D721Med (cell line): ENCODE data around the gene LYPD8.

Experiments
- DNase-seq: peaks from one replicate; pipeline ENCODE4 v3.0.0; 2011; ENCODE audit warnings: low spot score; ENCODE audit not compliant: insufficient read length
- FAIRE-seq: peaks from 2 replicates; lab custom pipeline; 2011; peaks lifted over from hg19 to GRCh38; lab: Jason Lieb, UNC
- TF ChIP-seq, protein P1 (sequence below): IDR thresholded peaks from 2 replicates; pipeline ENCODE4 v1.5.1; 2012; ENCODE audit warnings: mild to moderate bottlenecking, control low read depth; ENCODE audit not compliant: insufficient read depth; ENCODE audit errors: missing control alignments

LYPD8 gene

DNA sequence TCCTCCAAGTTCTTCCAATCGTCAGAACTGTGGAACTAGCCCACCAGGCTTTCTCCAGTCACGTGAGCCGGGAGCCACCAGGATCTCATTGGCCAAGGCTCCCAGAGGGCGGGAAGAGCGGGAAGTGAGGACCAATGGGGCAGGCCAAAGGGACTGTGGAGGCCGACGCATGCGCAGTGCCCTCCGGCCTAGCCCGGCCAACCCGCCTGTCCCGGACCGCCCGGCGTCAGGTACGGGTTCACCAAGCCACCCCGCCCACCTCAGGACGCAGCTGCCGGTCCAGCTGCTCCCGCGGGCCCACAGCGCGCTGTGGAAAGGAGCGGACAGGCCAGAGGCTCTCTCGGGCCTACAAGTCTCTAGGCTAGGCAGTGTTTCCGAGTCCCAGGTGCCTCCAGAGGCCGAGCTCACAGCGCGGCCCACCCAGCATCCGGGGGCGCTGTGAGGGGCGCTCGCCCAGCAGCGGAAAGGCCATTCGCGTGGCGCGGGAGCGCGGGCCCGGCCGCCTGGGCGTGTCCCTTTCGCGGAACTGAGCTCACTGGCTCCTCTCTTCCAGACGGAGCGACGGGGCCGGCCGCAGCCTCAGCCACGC is 63.9 kb downstream of the LYPD8 start:
- TF ChIP-seq, protein P1, sequence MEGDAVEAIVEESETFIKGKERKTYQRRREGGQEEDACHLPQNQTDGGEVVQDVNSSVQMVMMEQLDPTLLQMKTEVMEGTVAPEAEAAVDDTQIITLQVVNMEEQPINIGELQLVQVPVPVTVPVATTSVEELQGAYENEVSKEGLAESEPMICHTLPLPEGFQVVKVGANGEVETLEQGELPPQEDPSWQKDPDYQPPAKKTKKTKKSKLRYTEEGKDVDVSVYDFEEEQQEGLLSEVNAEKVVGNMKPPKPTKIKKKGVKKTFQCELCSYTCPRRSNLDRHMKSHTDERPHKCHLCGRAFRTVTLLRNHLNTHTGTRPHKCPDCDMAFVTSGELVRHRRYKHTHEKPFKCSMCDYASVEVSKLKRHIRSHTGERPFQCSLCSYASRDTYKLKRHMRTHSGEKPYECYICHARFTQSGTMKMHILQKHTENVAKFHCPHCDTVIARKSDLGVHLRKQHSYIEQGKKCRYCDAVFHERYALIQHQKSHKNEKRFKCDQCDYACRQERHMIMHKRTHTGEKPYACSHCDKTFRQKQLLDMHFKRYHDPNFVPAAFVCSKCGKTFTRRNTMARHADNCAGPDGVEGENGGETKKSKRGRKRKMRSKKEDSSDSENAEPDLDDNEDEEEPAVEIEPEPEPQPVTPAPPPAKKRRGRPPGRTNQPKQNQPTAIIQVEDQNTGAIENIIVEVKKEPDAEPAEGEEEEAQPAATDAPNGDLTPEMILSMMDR: no peak
- FAIRE-seq: no peak
- no peak for DNase-seq
